GM10847 (cell line): ENCODE measurements around the gene APOBEC3A.

Source experiments
- POLR2A ChIP-seq: IDR thresholded peaks from 2 replicates; pipeline ENCODE4 v1.6.1; 2011; ENCODE audit not compliant: insufficient read length; ENCODE audit errors: extremely low read depth

APOBEC3A gene

GRCh38 chr22:38967451-38968450, 10.3 kb downstream of the APOBEC3A start:
- no peak for TF ChIP-seq POLR2A

GRCh38 chr22:38968801-38969200, 11.4 kb downstream of the APOBEC3A start:
- no peak for TF ChIP-seq POLR2A

- TF ChIP-seq POLR2A, result no peak
Measured at GRCh38 chr22:38970551-38970950, 13.1 kb downstream of the APOBEC3A start.

- no peak for TF ChIP-seq POLR2A
Measured at GRCh38 chr22:38971202-38971601, 13.8 kb downstream of the APOBEC3A start.

GRCh38 chr22:38971791-38972190, 14.4 kb downstream of the APOBEC3A start:
- TF ChIP-seq POLR2A, result no peak

- TF ChIP-seq POLR2A, result no peak
Measured at GRCh38 chr22:38972558-38972957, 15.1 kb downstream of the APOBEC3A start.

GRCh38 chr22:38973289-38974169, 16.1 kb downstream of the APOBEC3A start:
- TF ChIP-seq POLR2A, result no peak

GRCh38 chr22:38974170-38974825, 16.9 kb downstream of the APOBEC3A start:
- TF ChIP-seq POLR2A, result no peak

GRCh38 chr22:38974826-38975175, 17.4 kb downstream of the APOBEC3A start:
- no peak for TF ChIP-seq POLR2A

- no peak for TF ChIP-seq POLR2A
Measured at GRCh38 chr22:38981005-38981991, 23.9 kb downstream of the APOBEC3A start.

GRCh38 chr22:38981992-38982927, 24.9 kb downstream of the APOBEC3A start, which contains the start of gene APOBEC3B:
Gene APOBEC3B (plus strand): TSS chr22:38982347. CDS start chr22:38982454, 107 bp downstream.
- no peak for TF ChIP-seq POLR2A

GRCh38 chr22:38984224-38984623, 26.8 kb downstream of the APOBEC3A start:
- no peak for TF ChIP-seq POLR2A

GRCh38 chr22:38986629-38987028, 29.2 kb downstream of the APOBEC3A start:
- no peak for TF ChIP-seq POLR2A
